LNCaP clone FGC (cell line): ENCODE data around the gene BCAR3.

Experiments
- DNase-seq: peaks from one replicate; pipeline ENCODE4 v3.0.0-alpha.2; 2011; ENCODE audit warnings: low read depth
- H3K4me3 ChIP-seq: 2 replicates; pipeline ENCODE4 v1.5.1; 2011; ENCODE audit warnings: mild to moderate bottlenecking, low read depth, low read length, control low read depth
- TF ChIP-seq, protein P1 (sequence below): IDR thresholded peaks from 2 replicates; pipeline ENCODE4 v1.5.1; 2012; ENCODE audit warnings: mild to moderate bottlenecking; ENCODE audit not compliant: control insufficient read depth, insufficient read depth; ENCODE audit errors: extremely low read depth

Gene BCAR3

DNA sequence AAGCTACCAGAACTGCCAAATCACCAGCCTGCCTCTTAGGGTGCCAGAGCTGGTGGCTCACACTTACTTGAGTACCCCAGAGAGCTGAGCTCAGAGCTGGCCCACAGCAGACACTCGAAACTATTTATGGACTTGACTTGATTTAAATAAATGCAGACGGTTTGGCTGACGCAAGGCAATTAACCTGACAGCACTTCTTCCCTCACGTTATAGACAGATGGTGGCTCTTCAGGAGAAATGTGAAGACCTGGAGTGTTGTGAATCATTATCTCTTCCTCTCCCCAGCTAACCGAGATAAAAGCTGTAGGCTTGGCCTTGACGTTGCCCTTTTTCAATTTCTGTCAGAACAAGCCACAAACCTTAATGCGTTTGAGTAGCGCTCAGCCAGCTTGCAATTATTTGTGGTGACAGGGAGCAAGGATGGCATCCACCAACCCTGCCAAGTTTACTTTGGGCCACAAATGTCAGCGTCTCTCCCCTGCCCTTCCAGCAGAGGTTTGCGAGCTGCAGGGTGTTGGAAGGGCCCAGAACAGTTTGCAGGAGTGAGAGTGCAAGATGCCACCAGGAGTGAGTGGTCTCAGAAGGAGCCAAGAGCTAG is 34.0 kb upstream of the BCAR3 start:
- no peak overlapping the region for H3K4me3 ChIP-seq
- TF ChIP-seq, protein P1, sequence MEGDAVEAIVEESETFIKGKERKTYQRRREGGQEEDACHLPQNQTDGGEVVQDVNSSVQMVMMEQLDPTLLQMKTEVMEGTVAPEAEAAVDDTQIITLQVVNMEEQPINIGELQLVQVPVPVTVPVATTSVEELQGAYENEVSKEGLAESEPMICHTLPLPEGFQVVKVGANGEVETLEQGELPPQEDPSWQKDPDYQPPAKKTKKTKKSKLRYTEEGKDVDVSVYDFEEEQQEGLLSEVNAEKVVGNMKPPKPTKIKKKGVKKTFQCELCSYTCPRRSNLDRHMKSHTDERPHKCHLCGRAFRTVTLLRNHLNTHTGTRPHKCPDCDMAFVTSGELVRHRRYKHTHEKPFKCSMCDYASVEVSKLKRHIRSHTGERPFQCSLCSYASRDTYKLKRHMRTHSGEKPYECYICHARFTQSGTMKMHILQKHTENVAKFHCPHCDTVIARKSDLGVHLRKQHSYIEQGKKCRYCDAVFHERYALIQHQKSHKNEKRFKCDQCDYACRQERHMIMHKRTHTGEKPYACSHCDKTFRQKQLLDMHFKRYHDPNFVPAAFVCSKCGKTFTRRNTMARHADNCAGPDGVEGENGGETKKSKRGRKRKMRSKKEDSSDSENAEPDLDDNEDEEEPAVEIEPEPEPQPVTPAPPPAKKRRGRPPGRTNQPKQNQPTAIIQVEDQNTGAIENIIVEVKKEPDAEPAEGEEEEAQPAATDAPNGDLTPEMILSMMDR: no peak
- DNase-seq: no peak

DNA sequence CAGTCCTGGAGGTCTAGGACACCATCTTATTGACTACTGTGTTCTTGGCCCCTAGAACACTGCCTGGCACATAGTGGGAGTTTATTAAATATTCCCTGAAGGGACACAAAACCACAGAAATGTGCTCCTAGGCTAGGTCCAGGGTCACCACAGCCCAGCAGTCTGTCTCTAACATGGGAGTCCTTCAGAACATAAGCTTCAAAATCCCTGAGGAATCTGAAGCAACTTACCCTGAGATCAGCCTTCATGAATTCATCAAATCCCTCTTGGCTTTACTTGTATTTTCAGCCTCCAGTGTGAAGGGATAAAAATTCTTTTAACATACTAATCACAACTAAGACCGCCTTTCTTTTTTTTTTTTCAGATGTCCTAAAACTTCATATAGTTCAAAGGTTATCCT is 32.7 kb upstream of the BCAR3 start:
- no peak for DNase-seq
- no peak overlapping the region for H3K4me3 ChIP-seq
- TF ChIP-seq, protein P1: no peak

DNA sequence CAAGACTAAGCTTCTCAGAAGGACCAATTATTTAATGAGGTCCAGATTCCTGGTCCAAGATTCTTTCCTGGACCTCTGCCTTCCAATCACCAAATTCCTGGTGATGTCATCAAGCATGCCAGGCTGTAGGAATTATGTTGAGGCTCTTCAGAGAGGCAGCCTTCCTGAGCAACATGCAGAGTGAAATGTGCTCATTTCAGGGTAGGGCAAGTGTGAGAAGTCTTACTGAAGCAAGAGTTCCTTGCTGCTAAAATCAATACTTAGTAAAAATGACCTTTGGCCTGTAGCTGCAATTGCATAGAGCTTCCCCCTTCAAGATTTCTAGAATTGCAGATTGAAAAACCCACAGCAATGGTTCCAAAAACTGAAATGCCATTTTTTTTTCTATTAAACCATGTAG is 31.7 kb upstream of the BCAR3 start:
- TF ChIP-seq, protein P1: no peak

DNA sequence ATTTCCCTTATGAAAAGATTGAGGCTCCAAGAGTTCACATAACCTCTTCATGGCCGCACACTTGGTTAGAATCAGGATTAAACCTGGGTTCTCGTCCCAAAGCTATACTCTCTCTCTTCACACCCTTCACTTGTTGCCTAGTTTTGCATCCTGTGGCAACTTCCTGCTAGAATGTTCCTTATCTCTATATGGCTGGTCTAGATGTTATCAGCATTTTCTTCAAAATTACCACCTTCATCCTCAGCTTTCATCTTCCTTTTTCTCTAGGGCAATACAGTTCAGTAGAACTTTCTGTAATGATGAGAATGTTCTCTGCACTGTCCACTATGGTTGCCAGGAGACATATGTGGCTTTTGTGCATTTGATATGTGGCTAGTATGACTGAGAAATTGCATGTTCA is 31.1 kb upstream of the BCAR3 start:
- no peak for DNase-seq
- no peak overlapping the region for H3K4me3 ChIP-seq
- TF ChIP-seq, protein P1: no peak

More for the DNA sequence above, 31.7 kb upstream of the BCAR3 start:
- H3K4me3 ChIP-seq: no peak overlapping the region
- DNase-seq: no peak

DNA sequence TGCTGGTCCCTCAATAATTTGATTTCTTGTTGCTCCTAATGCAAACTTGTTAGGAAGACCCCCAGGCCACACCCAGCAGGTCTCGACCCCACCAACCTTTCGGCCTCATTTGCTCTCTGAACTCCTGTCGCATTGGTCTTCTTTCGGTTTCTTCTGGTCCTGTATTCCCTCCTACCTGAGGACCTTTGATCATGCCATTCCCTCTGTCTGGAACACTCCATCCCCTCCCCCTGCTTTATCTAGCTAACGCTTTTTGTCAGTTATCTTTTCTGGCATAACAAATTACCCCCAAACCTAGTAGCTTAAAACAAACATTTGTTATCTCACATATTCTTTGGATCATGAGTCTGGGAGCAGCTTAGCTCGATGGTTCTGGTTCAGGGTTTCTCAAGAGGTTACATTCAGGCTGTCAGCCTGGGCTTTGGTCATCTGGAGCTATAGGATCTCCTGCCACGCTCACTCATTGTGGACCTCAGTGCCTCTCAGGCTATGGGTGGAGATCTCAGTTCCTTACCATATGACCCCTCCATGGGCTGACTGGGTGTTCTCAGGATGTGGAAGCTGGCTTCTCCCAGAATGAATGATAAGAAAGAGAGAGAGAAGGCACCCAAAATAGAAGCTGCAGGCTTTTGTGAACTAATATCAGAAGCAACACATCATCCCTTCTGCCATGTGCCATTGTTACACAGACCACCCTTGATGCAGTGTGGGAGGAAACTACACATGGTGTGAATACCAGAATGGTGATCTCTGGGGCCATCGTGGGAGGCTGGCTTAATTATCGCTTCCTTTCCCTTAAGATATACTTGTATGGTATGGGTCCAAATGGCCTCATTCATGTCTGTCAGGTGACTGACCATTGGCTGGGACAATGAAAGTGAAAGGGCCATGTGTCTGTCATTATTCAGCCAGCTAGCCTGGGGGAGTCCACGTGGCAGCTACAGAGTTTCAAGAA is 29.1 kb upstream of the BCAR3 start:
- no peak for DNase-seq
- no peak overlapping the region for H3K4me3 ChIP-seq
- TF ChIP-seq, protein P1: no peak

DNA sequence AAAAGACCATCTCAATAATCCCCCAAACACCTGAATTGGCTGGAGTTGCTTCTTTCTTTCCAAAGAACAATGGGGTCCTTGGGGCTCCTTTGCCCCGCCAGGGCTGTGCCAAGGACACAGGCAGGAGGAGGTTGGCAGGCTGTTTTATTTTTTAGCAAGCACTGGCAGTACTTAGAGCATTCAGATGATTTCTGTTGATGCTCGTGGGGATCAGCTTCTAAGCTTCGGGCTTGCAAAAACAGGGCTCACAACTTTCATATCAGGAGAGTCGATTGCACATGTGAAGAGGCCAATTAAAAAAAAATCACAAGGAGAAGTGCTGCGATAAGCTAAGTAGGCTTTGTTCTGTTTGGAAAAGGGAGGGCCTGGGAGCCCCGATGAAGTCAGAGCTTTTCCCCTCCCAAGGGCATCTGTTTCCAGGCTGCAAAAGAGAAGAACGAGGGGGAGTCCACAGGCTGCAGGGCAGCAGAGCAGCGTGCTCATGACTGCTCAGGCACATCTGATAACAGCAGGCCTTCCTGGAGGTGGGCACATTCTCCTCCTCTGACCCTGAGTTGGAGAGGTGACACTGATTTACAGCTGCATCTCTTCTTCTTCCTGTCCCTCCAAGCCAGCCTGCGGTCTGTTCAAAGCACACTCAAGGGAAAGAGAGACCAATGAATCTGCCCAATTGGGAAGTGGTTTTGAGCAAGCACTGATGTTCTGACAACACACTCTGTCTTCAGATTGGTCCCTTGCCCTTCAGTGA is 27.3 kb upstream of the BCAR3 start:
- no peak for DNase-seq
- no peak overlapping the region for H3K4me3 ChIP-seq
- TF ChIP-seq, protein P1: no peak
